ENCODE results near the gene WDR83. TPM values are rescaled to one million over a fixed set of nuclear protein-coding genes. Genes with fewer than 3 reads are reported as not detected.
"Not testable (repeated sequence)": the region's sequence is repeated elsewhere in the genome, so short reads cannot be mapped to it uniquely, and the experiment has no call there.

Gene WDR83
- total RNA-seq, 1 donor from 2014 or later: 14.6 TPM

- Mint-ChIP-seq H3K27me3 (no peaks in the 10 kb centered on the region), H3K4me3 (no peak overlapping the region), H3K36me3 (peaks cover 14% of the 10 kb centered on the region), H3K27ac (no peak overlapping the region), H3K4me1 (ENCODE audit: unreplicated experiment) (peaks cover 5% of the 10 kb centered on the region), H3K9me3 (no peaks in the 10 kb centered on the region)
- DNase-seq (ENCODE audit: extremely low spot score, unreplicated experiment): no peak
- no peak for TF ChIP-seq CTCF (conservative IDR thresholded peaks at IDR 0.05)
Observed at GRCh38 chr19:12705169-12705568, 38.6 kb downstream of the WDR83 start.

DNA sequence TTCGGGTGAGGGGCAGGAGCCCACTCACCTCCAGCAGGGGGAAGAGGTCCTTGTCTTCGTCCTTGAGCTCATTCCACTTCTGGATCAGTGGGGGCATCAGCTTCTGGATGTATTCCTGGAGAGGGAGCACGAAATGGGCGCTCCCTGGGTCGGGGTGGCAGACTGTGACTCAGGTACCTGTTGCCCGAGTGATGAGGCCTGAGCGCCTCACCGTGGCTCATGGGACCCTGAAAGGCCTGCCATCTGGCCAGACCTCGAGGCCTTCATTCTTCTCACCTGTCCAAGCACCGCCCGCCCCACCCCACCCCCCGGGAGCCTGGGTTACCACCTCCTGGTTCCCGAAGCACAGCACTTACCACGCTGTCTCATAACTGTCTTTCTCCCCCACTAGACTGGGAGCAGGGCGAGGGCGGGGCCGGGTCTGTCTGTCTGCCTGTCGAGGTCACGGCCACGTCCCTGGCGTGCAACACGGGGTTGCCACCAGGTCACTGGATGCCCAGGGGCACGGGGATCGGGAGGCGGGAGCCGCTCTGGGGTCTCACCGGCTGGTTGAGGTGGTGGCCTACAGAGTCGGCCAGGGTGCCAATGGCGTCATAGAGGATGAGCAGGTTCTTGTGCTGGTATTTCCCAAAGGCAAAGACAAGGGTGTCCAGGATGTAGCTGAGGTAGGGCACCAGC, 39.2 kb downstream of the WDR83 start:
- Mint-ChIP-seq H3K36me3 (peaks cover 18% of the 10 kb centered on the region), H3K27ac (no peak overlapping the region), H3K9me3 (no peaks in the 10 kb centered on the region), H3K27me3 (no peaks in the 10 kb centered on the region), H3K4me3 (no peak overlapping the region), H3K4me1 (ENCODE audit: unreplicated experiment) (peaks cover 5% of the 10 kb centered on the region)
- DNase-seq (ENCODE audit: extremely low spot score, unreplicated experiment): no peak
- TF ChIP-seq CTCF (conservative IDR thresholded peaks at IDR 0.05): no peak

DNA sequence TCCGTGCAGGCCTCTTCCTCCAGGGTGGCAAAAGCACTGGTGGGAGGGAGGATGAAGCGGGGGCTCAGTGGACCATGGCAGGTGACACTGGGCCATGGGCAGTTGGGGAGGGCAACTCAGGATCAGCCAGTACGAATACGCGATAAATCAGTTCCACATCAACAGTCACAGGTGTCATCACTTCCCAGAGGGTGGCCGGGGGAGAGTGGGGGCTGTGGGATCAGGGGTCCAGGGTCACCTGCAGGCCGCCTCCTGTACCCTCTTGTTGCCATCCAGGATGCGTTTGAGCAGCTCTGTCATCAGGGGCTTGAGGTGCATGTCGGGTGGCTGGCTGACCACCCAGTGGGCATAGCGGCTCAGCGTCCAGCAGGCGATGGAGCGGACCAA, 39.7 kb downstream of the WDR83 start:
- Mint-ChIP-seq H3K36me3 (peaks cover 18% of the 10 kb centered on the region), H3K4me1 (ENCODE audit: unreplicated experiment) (peaks cover 5% of the 10 kb centered on the region), H3K4me3 (no peak overlapping the region), H3K9me3 (no peaks in the 10 kb centered on the region), H3K27me3 (no peaks in the 10 kb centered on the region), H3K27ac (no peak overlapping the region)
- TF ChIP-seq CTCF (conservative IDR thresholded peaks at IDR 0.05): no peak
- DNase-seq (ENCODE audit: extremely low spot score, unreplicated experiment): no peak

DNA sequence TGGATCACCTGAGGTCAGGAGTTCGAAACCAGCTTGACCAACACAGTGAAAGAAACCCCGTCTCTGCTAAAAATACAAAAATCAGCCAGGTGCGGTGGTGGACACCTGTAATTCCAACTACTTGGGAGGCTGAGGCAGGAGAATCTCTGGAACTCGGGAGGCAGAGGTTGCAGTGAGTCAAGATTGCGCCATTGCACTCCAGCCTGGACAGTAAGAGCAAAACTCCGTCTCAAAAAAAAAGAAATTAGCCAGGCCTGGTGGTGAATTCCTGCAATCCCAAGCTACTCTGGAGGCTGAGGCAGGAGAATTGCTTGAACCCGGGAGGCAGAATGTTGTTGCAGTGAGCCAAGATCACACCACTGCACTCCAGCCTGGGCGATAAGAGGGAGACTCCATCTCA, 42.0 kb downstream of the WDR83 start:
- Mint-ChIP-seq H3K4me1 (ENCODE audit: unreplicated experiment) (no peaks in the 10 kb centered on the region), H3K27ac (no peak overlapping the region), H3K4me3 (no peak overlapping the region), H3K27me3 (no peaks in the 10 kb centered on the region), H3K9me3 (no peaks in the 10 kb centered on the region), H3K36me3 (peaks cover 16% of the 10 kb centered on the region)
- no peak for TF ChIP-seq CTCF (conservative IDR thresholded peaks at IDR 0.05)
- DNase-seq (ENCODE audit: extremely low spot score, unreplicated experiment): no peak

GRCh38 chr19:12711187-12711586, 44.6 kb downstream of the WDR83 start:
- Mint-ChIP-seq H3K27ac (no peak overlapping the region), H3K27me3 (no peaks in the 10 kb centered on the region), H3K4me3 (no peak overlapping the region), H3K9me3 (no peaks in the 10 kb centered on the region), H3K36me3 (peaks cover 13% of the 10 kb centered on the region), H3K4me1 (ENCODE audit: unreplicated experiment) (no peaks in the 10 kb centered on the region)
- no peak for DNase-seq (ENCODE audit: extremely low spot score, unreplicated experiment)
- no peak for TF ChIP-seq CTCF (conservative IDR thresholded peaks at IDR 0.05)

GRCh38 chr19:12712077-12712476, 45.5 kb downstream of the WDR83 start:
- not testable (repeated sequence) for DNase-seq (ENCODE audit: extremely low spot score, unreplicated experiment); H3K27ac Mint-ChIP-seq; H3K4me1 Mint-ChIP-seq (ENCODE audit: unreplicated experiment); H3K9me3 Mint-ChIP-seq; H3K27me3 Mint-ChIP-seq; H3K4me3 Mint-ChIP-seq
- TF ChIP-seq CTCF (conservative IDR thresholded peaks at IDR 0.05): peak; percentile 65
- H3K36me3 Mint-ChIP-seq: peaks cover 18% of the 10 kb centered on the region

- not testable (repeated sequence) for DNase-seq (ENCODE audit: extremely low spot score, unreplicated experiment); H3K4me1 Mint-ChIP-seq (ENCODE audit: unreplicated experiment); H3K4me3 Mint-ChIP-seq; H3K27ac Mint-ChIP-seq; H3K9me3 Mint-ChIP-seq; H3K27me3 Mint-ChIP-seq
- peaks cover 18% of the 10 kb centered on the region for H3K36me3 Mint-ChIP-seq
Observed at GRCh38 chr19:12713304-12713703, 46.7 kb downstream of the WDR83 start.
